NCI-H1092 treated with DMSO at 0.1 percent for 48 hours (cell line): ENCODE results near the gene GMPPA.

Experiments
- DNase-seq: peaks from one replicate; lab custom pipeline; 2025; lab: John Stamatoyannopoulos, UW

Gene GMPPA

DNA sequence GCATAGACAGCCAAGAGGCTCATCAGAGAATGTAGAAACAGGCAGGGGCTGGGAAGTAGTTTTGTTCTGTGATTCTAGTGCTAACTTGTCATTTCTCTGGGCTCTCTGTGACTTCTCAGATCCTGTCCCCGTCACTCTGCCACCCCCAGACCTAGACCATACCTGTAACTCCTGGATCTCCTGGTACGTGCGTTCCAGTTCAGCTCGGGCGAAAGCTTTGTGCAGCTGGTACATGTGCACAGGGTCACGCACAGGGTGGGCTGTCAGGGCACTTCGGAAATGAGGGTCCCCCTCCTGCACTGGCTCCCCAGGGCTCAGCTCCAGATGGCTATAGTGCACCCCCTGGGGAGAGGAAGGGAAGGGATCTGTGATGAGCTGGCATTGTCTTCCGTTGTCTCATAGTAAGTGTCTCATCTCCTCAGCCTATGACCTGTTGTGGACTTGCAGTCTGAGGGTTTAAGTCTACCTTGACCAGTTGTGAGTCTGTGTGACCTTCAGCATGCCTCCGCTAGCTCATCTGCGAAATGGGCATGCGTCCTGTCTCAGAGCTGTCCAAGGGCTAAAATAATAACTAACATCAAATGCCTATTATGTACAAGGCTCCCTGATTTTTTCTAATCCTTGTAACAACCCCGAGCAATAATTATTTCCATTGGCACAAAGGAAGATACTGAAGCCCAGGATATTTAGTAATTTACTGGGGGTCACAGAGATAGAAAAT is 42.3 kb downstream of the GMPPA start:
- no peak for DNase-seq

- DNase-seq, result peak; percentile 69
Measured at GRCh38 chr2:219541611-219542180, 43.0 kb downstream of the GMPPA start.

DNA sequence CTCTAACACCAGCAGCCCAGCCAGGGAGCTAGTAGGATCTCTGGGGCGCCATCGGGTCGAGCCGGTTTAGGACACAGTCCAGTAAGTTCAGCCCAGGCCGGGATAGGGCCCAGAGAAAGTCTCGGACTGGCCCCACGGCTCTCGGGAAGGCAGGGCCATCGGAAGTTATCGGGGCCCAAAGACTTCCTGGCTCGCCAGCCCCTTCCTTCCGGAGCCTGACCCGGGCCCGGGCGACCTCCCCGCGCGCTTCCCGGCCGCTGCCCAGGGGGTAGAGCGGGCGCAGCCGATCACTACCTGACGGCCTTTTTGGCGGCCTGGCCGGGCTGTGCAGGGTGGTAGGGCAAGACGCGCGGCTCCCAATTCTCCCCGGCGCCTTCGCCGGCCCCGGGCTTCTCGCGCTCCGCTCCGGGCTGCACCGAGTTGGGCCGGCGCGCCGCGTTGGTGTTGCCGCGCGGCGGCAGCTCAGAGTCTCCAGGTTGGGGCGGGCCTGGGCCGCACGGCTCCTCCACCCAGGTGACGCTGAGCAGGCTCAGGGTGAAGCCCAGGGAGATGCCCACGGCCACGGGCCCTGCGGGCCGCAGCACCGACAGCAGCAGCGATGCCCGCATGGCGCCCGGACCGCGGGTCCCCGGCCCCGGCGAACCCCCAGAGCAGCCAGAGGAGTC is 44.4 kb downstream of the GMPPA start:
- DNase-seq, result no peak

DNA sequence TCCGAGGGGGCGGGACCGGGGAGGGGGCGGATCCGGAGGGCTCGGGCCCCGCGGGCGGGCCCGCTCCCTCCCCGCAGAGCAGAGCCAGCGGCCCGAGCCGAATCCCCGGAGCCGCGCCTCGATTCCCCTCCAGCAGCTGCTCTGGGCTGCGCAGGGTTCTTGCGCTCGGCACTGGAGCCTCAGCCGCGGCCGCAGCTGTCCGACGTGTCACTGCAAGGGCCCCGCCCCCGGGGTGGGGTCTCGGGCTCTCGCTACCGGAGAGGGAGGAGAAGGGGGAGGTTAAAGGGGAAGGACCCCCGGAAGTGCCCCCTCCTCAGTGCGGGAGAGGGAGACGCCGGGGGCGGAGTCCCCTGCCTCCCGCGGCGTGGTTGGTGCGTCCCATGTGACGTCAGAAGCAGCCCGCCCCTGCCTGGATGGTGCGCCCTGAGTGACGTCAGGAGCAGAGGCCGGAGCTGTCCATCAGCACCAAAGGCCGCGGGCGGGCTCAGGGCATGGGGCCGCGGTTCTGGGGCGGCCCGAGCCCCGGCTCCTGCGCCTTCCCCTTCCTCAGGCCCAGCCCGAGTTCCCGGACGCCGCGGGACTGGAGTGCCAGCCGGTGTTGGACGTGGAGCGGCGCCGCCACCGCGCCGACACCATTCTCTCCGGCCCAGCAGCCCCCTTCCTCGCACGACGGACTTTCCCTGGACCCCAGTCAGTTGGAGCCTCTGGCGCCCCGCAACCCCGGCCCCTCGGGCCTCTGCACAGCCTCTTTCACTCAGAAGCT is 45.1 kb downstream of the GMPPA start, which contains the start of the genes CHPF and TMEM198:
CHPF (minus strand) TSS at position 214 of the 763 bp plus-strand sequence. CDS start 271 bp downstream, outside the sequence.
TMEM198 (plus strand) TSS at position 433 of the 763 bp plus-strand sequence. CDS start 700 bp downstream, outside the sequence.
- DNase-seq, result peak; percentile 92

GRCh38 chr2:219544567-219544966 is 45.9 kb downstream of the GMPPA start:
- DNase-seq, result no peak

GRCh38 chr2:219545295-219545942 is 46.7 kb downstream of the GMPPA start:
- no peak for DNase-seq

GRCh38 chr2:219545943-219546352 is 47.3 kb downstream of the GMPPA start:
- DNase-seq, result no peak

GRCh38 chr2:219547621-219548020 is 48.9 kb downstream of the GMPPA start:
- DNase-seq, result no peak

DNA sequence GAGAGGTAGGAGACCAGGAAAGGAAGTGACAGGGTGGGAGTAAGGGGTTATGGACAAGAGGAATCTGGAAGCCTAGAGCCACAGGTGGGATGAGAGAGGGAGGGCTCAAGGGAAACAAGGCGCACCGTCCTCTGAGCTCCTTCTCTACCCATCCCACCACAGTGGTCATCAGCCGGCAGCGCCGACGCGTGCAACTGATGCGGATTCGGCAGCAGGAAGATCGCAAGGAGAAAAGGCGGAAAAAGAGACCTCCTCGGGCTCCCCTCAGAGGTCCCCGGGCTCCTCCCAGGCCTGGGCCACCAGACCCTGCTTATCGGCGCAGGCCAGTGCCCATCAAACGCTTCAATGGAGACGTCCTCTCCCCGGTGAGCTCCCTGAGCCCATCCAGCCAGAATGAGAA is 50.3 kb downstream of the GMPPA start:
- no peak for DNase-seq

- DNase-seq, result no peak
Measured at GRCh38 chr2:219549619-219550018, 50.9 kb downstream of the GMPPA start.

DNA sequence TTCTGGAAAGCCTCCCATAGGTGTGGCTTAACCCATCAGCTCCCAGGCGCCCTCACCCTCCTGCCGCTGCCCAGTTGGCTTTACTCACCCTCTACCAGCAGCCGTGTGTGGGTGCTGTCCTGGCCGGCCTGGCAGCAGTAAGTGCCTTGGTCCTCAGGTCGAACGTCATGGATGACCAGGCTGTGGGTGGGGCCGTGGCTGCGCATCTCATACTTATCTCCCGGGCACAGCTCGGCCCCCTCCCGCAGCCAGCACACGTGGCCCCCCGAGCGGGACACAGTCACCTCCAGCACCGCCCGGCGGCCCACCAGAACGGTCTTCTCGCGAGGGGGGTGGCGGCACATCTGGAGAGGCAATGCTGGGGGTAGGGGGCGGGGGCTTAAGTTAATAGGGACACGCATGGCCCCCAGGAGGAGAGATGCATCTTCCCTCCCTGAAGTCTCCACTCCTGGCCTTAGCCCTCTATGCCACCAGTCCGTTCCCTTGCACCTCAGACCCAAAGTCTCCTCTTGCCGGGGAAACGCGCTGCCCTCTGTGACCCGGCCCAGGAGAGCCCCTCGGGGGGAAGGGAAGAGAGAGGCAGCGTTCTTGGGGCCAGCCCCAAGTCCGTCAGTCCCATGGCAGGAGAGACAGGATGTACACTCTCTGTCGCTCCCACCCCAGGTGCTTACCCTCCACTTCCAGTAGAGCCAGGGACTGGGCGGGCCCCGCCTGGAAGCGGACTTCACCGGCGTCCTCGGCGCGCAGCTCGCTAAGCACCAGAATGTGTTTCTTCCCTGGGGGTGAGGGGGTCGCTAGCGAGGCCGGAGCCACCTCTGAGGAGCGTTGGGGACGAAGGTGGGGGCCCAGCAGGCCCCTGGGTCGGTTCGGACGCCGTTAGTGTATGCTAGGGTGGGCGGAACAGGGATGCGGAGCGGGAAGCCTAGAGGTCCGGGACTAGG is 53.0 kb downstream of the GMPPA start:
- DNase-seq, result no peak

GRCh38 chr2:219552382-219553167 is 53.9 kb downstream of the GMPPA start:
- peak; percentile 63 for DNase-seq

- DNase-seq, result no peak
Measured at GRCh38 chr2:219553168-219553417, 54.4 kb downstream of the GMPPA start.

DNA sequence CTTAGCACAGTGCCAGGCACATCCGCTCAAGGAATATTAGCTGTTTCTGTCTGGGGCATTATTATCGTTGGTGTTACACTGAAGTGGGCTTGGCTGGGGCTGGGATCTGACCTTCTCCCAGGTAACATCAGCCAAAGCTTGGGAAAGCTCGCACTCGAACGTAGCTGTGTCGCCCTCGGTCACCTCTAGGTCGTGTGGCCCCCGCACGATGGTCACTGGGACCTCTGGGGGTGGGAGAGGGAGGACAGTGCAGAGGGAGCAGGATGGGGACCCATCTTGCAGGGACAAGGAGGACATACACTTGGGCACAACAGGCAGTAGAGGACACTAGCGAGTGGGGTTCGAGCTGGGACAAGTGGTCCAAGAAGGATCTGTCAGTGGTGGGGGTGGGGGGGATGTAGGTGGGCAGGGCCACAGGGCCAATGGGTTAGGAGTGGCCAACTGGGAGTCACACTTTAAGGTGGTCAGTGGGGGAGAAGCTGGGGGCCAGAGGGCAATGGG is 54.8 kb downstream of the GMPPA start:
- DNase-seq, result no peak

- DNase-seq, result no peak
Measured at GRCh38 chr2:219554350-219554749, 55.7 kb downstream of the GMPPA start.

DNA sequence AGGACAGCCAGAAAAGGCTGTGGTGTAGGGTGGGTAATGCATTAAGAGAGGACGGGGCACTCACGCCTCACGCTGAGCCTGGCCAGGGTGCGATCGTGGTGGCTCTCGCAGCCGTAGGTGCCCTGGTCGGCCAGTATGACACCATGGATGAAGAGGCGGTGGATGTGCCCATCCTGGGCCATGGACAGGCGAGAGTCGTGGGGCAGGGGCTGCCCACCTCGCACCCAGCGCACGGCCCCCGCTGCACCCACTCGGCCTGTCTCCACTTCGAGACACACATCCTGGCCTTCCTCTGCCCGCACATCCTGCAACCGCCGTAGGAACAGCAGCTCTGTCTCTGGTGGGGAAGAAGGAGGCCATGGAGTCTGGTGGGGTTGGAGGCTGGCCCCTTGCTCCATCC is 57.3 kb downstream of the GMPPA start:
- no peak for DNase-seq

- no peak for DNase-seq
Measured at GRCh38 chr2:219556413-219556812, 57.7 kb downstream of the GMPPA start.
